HG03571 (cell line): ENCODE data around the gene TMEM222.

ENCODE experiments used
- ATAC-seq: cut with Tn5 transposase; IDR thresholded peaks from one replicate; pipeline ENCODE4 v1.9.1; 2021; ENCODE audit not compliant: unreplicated experiment

Gene TMEM222

DNA sequence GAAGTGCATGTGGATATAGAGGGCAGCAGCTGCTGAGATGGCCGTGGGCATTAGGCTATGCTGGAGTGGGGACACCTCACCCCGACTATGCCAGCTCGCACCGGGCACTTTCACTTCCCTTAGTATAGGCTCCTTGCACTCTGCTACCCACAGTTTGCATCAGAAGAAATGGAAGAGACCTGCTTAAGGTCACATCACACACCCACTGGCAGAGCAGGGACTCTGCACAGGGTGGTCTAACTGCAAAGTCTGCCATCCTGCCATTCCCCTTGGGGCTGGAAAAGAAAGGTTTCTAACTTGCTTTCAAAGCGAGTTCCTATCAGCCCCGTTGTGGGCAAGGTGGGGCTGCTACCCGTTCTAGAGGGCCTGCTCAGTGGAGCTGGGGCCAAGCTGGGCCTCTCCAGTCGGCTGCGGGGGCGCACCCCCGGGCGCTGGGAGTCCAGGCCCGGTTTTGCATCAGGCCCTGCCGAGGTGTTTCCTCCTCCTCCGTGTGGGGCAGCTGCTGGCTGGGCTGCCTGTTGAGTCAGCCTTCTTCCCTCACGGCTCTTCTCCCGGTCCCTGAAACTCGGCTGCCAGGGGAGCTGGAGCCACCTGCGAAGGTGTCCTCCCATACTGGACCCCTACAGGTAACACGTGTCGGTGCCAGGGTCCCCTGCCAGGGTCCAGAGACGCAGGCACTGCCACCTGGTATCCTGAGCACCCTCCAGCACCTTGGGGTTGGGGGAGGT, 19.7 kb downstream of the TMEM222 start, which contains the start of gene SYTL1:
Gene SYTL1 (plus strand): TSS at position 498 of the 728 bp plus-strand sequence. CDS start 3,313 bp downstream, outside the sequence.
- peak; percentile 46 for ATAC-seq

DNA sequence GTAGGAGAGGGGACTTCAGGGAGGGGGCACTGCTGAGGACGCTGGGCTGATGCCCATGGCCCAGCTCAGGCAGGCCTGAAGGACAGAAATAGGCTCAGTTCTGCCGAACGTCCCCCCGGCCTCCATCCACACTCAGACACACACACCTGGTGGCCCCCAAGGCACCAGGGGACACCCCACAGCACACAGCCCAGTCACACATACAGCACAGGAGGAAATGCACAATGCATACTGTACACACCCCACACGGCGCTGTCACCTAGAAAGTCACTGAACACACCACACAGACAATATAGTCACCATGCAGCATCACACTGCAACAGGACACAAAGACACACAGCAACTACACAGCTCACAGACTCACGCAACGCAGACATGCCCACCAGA, 20.4 kb downstream of the TMEM222 start:
- ATAC-seq = no peak

DNA sequence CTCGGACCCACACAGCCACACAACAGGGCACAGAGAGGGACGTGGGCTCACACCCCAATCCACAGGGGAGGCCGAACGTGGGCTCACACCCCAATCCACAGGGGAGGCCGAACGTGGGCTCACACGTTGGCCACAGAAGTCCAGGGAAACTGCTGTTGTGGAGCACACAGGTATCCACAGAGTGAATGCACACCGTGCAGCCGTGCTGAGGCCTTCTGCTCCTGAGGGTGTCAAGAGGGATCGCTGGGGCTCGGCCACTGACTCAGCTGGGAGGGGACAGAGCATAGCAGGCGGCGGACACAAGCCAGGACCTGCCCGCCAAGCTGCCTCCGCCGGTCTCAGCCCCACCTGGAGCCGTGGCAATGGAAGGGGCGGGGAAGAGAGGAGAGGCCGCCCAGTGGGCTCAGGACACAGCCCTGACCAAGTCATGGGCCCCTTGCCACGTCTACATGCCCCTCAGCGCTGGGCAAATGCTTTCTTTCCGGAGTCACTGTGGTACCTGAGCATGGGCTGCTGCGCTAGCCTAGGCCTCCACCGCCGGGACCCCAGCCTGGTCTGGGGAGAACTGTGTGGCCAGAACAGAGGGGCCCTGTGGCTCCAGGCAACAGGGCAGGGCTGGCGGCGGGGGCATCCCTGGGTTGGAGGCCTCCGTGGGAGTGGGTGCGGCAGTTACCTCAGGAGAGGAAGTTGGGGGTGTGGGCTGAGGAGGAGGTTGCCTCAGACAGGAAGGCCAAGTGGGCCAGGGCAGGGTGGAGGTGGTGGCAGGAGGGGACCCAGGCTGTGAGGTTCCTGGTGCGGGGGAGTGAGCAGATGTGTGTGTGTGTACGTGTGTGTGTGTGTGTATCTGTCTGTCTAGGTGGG, 21.0 kb downstream of the TMEM222 start:
- ATAC-seq = no peak

DNA sequence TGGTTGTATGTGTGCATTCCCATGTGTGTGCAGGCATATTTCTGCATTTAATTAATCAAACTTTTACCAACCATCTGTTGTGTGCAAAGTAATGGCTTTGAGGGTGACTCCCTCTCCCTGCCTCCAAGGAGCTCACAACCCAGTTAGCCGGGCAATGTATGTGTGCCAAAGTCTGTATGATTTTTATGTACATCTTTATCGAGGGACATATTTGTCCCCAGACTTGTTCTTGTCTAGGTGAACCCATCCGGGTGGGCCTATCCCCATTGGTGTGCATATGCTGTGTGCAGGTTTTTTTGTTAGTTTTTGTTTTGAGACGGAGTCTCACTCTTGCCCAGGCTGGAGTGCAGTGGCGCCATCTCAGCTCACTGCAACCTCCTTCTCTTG, 21.7 kb downstream of the TMEM222 start:
- ATAC-seq = no peak

DNA sequence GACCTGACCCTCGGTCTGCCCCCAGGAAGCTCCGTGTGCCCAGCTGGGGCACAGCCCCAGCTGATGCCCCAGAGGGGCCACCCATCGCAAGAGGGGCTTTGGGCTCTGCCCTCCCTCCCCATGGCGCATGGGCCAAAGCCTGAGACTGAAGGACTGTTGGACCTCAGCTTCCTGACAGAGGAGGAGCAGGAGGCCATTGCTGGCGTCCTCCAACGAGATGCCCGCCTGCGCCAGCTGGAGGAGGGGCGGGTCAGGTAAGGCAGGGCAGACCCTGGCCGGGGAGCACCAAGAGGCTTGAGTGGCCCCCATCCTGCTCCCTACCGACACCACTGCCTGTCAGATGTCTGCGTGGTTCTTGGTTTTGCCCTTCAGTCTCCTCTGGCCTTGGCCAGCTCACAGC, 23.3 kb downstream of the TMEM222 start:
- ATAC-seq = no peak

DNA sequence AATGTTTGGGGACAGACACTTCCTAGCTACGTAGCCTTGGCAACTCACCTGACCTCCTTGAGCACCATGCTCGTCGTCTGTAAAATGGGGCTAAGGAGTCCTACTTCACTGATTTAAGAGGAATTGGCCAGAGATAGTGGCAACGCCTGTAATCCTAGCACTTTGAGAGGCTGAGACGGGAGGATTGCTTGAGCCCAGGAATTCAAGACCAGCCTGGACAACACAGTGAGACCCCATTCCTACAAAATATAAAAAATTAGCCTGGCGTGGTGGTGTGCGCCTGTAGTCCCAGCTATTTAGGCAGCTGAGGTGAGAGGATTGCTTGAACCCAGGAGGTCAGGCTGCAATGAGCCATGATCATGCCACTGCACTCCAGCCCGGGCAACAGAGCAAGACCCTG, 24.4 kb downstream of the TMEM222 start:
- no peak for ATAC-seq

DNA sequence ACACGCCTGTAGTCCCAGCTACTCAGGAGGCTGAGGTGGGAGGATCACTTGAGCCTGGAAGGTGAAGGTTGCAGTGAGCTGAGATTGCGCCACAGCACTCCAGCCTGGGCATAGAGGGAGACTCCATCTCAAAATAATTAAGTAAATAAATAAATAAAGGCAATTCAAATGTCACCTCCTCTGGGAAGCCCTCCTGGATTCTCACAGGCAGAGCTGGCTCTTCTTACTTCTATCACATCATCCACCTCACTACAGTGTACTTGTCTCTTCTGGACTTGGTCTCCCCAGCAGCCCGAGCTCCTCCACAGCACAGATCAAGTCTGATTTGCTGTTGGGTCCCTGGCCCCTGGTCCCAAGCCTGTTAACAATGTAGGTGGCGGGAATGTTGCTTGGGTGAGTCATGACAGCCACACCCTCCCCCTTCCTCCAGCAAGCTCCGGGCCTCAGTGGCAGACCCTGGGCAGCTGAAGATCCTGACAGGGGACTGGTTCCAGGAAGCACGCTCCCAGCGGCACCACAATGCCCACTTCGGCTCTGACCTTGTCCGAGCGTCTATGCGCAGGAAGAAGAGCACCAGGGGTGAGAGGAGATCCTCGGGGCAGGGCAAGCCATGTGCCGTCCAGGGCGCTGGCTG, 25.1 kb downstream of the TMEM222 start:
- no peak for ATAC-seq

DNA sequence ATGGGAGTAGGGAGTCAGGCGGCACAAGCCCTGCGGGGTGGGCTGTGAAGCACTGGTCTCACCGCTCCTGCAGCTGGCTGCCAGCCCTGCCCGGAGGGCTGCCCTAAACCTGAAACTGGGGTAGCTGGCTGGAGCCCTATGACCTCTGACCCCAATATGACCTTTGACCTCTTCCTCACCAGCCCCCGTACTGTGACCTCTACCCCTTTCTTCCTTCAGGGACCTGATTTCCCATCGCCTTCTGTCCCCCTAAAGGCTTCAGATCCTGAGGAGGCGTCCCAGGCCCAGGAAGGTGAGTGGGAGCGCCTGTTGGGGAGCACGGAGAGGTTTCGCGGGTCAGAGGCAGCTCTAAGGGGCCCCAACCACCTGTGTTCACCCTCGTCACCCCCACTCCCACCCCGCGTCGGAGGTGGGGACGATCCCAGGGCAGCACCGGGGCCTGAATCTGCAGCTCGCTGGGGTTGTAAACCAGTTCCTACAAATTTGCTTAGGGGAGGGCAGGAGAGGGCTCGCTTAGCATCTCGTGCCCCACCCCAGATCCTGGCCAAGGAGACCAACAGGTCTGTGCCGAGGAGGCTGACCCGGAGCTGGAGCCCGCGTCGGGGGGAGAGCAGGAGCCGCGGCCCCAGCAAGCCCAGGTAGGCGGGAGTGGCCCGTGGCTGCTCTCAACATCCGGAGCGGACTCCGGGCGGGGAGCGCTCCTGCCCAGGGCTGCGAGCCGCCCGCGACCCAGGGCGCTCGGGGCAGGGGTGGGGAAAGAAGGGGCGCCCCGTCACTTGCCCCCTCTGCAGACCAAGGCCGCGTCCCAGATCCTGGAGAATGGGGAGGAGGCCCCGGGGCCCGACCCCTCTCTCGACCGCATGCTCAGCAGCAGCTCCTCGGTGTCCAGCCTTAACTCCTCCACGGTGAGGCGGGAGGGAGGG, 27.2 kb downstream of the TMEM222 start:
- no peak for ATAC-seq

DNA sequence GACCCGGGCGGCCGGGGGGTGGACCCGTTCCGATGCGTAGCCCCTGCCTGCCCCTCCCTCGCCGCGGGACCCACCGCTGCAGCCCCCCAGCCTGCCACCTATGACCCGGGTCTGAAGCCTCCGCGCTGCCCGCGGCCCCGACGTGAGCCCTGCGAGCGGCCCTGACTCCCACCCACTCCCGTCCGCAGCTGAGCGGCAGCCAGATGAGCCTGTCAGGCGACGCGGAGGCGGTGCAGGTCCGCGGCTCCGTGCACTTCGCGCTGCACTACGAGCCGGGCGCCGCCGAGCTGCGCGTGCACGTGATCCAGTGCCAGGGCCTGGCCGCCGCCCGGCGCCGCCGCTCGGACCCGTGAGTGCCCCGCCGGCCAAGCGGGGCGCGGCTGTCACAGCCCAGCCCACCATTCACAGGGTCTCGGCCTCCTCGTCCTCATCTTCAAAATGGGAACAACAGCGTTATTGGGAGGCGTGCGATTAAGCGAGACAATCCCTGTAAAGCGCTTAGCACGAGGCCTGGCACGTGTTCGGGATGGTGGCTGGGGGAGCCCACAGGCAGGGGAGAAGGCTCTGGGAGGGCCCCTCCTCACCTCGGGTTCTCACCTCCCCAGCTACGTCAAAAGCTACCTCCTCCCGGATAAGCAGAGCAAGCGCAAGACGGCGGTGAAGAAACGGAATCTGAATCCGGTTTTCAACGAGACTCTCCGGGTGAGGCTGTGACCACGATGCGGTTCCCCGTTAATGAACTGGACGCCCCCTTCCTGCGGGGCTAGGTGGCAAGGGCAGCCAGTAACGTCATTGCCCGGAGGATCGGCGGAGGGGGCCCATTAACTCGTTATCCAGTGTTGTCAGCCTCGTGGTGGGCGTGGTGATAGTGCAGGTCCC, 28.1 kb downstream of the TMEM222 start:
- no peak for ATAC-seq

DNA sequence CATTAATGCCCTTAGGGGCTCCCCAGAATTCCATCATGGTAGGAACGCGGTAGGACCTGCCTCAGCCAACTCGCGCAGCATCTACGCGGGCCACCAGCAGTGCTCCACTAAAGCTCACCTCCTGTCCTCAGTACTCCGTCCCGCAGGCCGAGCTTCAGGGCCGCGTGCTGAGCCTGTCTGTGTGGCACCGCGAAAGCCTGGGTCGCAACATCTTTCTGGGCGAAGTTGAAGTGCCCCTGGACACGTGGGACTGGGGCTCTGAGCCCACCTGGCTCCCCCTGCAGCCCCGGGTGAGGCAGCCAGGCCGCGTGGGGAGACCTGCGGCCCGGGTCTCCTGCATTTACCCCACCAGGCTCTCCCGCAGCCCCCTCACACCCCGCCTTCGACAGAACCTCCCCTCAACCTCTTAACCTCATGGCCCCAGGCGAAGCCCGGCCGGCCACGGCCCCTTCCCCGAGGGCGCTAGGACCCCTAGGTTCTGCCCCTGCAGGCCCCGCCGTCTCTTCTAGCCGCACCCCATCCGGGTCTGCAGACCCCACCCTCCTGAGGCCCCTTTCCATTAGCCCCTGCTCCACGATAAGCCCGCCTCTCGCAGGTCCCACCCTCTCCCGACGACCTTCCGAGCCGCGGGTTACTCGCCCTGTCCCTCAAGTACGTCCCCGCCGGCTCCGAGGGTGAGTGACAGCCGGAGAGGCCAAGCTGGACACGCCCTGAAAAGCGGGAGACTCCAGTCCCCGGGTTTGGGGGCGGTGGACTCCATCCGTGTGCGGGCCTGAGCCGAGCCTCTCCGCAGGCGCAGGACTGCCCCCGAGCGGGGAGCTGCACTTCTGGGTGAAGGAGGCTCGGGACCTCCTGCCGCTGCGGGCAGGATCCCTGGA, 28.9 kb downstream of the TMEM222 start:
- no peak for ATAC-seq

DNA sequence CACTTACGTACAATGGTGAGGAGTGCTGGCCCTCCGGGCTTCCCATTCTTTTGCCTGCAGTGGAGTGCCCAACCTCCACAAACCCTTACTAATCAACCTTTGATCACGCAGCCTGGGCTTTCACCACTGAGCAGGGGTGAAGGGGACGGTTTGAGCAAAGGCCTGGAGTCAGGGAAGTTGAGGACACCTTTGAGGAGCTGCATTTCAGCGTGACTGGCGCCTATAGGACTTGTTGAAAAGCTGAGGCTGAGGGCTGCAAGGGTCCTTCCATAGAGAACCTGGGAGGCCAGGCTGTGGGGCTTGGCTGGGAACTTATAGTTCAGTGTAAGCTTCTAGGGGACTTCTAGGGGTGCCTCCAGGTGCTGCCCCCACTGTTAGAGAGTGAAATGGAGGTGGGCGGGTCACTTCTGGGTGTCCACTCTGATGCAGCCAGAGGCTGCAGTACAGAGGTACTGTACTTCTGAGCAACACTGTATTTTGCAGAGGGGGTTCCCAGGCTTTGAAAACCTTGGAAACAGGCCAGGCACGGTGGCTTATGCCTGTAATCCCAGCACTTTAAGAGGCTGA, 29.7 kb downstream of the TMEM222 start:
- no peak for ATAC-seq

DNA sequence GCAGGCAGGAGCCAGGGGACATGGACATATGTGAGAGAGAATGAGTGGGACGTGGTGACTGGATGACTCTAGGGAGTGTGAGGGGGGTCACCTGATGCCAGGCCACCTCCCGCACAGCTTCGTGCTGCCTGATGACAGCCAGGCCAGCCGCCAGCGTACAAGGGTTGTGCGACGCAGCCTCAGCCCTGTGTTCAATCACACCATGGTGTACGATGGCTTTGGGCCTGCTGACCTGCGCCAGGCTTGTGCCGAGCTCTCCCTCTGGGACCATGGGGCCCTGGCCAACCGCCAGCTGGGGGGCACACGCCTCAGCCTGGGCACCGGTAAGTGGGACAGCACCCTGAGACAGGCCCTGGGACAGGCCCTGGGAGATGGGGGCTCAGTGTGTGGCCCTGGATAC, 31.2 kb downstream of the TMEM222 start:
- no peak for ATAC-seq

DNA sequence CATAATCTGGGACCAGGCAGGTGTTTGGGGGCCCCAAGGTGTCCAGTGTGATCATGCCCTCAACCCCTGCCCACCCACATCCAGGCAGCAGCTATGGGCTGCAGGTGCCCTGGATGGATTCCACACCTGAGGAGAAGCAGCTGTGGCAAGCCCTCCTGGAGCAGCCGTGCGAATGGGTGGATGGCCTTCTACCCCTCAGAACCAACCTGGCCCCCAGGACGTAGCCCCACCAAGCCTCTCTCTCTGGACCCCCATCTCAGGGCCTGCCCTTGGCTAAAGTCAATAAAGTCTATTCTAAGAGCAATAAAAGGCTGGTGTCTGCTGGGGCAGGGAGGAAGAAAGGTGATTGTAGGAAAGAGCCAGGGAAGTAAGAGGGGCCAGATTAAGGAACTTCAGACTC, 31.7 kb downstream of the TMEM222 start:
- no peak for ATAC-seq

DNA sequence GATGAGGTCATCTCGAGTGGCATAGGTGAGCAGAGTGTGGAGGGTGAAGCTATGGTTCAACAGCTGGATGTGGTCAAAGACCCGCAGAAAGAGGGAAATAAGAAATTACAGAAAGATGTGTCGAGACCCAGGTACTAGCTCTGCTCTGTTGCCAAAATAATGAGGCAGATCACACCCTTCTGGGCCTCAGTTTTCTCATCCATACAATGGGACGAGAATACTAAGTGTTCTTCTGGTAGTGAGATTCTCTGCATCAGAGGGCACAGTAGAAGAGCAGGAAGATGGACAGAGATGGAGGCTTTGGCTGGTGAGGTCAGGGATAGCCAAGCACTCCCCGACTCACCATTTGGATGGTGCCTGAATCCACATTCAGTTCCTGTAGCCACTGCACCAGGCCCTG, 33.7 kb downstream of the TMEM222 start:
- ATAC-seq = no peak

DNA sequence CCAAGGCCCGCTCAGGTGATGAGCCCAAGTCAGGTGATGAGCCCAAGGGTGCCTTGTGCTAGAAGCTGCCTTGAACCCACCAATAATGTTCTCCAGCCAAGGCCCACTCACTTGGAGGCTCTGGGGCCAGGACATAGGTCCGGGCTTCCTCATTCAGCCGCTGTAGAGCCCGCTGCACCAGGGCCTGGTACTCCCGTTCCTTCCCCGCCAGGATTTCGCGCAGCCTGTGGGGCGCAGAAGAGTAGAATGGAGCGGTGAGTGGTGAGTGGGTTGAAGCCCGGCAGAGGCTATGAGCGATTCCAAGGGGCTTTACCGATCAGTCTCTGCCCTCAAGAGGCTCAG, 34.3 kb downstream of the TMEM222 start:
- no peak for ATAC-seq

DNA sequence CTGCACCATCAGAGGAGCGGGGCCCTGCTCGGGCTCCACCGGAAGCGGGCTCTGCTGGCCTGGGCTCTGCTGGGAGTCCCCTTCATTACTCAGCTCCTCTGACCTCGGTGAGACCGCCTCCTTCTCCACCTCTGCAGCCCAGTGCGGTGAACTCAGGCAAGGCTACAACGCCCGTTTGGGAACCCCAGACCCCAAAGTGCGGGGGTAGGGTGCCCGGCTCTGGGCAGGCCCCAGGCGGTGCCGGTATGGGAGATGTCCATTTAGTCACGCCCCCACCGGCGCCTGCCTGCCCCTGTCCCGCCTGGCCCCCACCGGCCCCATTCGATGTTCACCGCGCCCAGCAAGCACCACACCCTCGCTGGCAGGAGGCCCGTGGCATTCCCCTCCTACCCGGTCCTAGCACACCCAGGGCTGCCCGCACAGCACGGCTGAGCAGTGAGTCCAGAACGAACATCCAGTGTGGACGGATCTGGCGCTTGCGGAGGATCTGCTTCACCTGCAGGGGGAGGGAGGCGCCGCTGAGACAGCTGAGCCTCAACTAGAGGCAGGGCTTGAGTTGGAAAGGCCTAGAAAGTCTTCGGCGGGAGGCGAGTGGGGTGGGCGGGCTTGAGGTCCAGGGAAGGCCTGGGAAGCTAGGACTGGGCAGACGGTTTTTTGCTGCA, 34.8 kb downstream of the TMEM222 start:
- ATAC-seq = no peak

DNA sequence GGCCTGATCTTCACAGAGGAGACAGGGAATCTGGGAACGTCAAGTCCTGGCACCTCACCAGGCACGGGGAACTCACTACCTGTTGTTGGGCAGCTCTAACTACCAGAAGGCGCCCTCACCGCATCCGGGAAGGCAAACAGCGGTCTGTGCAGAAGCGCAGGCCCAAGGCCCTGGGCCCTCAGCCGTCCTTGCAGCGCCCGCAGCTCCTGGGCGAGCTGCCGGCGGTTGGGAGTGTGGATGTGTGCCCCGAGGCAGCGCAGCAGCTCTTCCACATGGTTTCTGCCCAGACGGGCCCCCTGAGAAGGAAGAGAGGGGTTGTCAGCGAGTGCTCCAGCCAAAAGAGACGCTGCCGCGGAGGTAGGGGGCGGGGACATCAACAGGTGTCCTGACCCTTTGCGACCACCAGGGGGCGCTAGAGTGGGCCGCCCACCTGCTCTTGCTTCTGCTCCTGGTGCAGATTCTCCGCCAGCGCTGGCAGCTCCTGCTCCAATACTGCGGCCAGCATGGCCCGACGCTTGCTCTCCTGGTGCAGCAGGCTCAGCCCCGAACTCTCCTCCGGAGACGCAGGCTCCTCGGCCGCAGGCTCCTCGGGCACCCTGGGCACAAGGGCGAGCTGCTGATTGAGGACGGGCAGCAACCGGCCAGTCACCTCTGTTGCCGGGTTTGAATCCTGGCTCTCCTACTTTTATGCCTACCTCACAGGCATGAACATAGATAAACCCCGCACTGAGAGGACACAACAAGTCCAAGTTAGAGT, 35.5 kb downstream of the TMEM222 start:
- ATAC-seq = no peak
